Hepatocyte (in vitro differentiated cells): ENCODE measurements around the gene CILP2. TPM values are rescaled to one million over a fixed set of nuclear protein-coding genes. Genes with fewer than 3 reads are reported as not detected.

Experiments used
- DNase-seq: peaks from one replicate; pipeline ENCODE4 v3.0.0-alpha.2; 2016; ENCODE audit warnings: low spot score
- H2AFZ ChIP-seq: fragments of 200-600 bp; sonication (generic); 2 replicates; pipeline ENCODE4 v1.6.0; 2016; ENCODE audit warnings: antibody characterized with exemption, mild to moderate bottlenecking
- H3K27ac ChIP-seq: fragments of 200-600 bp; sonication (generic); 2 replicates; pipeline ENCODE4 v1.5.1; 2016; ENCODE audit warnings: mild to moderate bottlenecking
- H3K27me3 ChIP-seq: fragments of 200-600 bp; sonication (generic); 2 replicates; pipeline ENCODE4 v1.6.1; 2016
- H3K36me3 ChIP-seq: fragments of 200-600 bp; sonication (generic); replicated peaks from 2 replicates; pipeline ENCODE4 v1.5.1; 2016; ENCODE audit warnings: low read depth; ENCODE audit not compliant: insufficient read depth
- H3K4me1 ChIP-seq: fragments of 200-600 bp; sonication (generic); 2 replicates; pipeline ENCODE4 v1.5.1; 2016; ENCODE audit warnings: mild to moderate bottlenecking, moderate library complexity; ENCODE audit not compliant: insufficient read depth
- H3K4me2 ChIP-seq: fragments of 200-600 bp; sonication (generic); 2 replicates; pipeline ENCODE4 v1.6.0; 2016
- H3K4me3 ChIP-seq: fragments of 200-600 bp; sonication (generic); 2 replicates; pipeline ENCODE4 v1.5.1; 2016; ENCODE audit warnings: mild to moderate bottlenecking
- H3K79me2 ChIP-seq: fragments of 200-600 bp; sonication (generic); 2 replicates; pipeline ENCODE4 v1.6.0; 2017; ENCODE audit warnings: mild to moderate bottlenecking
- H3K9me2 ChIP-seq: fragments of 200-600 bp; sonication (generic); replicated peaks from 2 replicates; pipeline ENCODE4 v1.6.0; 2017; ENCODE audit warnings: mild to moderate bottlenecking; ENCODE audit not compliant: insufficient read depth
- H3K9me3 ChIP-seq: fragments of 200-600 bp; sonication (generic); 2 replicates; pipeline ENCODE4 v1.5.1; 2016; ENCODE audit warnings: low read depth, mild to moderate bottlenecking
- H4K20me1 ChIP-seq: fragments of 200-600 bp; sonication (generic); 2 replicates; pipeline ENCODE4 v1.6.0; 2016; ENCODE audit warnings: mild to moderate bottlenecking; ENCODE audit not compliant: insufficient read depth, poor library complexity, severe bottlenecking
- CTCF ChIP-seq: fragments of 200-600 bp; sonication (generic); IDR thresholded peaks from 2 replicates; pipeline ENCODE4 v1.5.1; 2016; ENCODE audit warnings: antibody characterized with exemption, mild to moderate bottlenecking; ENCODE audit not compliant: poor library complexity
- EZH2 ChIP-seq: fragments of 200-600 bp; sonication (generic); IDR thresholded peaks from 2 replicates; pipeline ENCODE4 v1.6.1; 2016; ENCODE audit warnings: antibody characterized with exemption, mild to moderate bottlenecking, borderline replicate concordance
- EZH2phosphoT487 ChIP-seq: fragments of 200-600 bp; sonication (generic); IDR thresholded peaks from one replicate; pipeline ENCODE4 v1.6.1; 2018; ENCODE audit warnings: antibody characterized with exemption, mild to moderate bottlenecking, low read depth, moderate library complexity; ENCODE audit not compliant: unreplicated experiment, severe bottlenecking
- WGBS: methylation state at CpG from one replicate; pipeline ENCODE4 v1.1.6; 2016; ENCODE audit warnings: low lambda C conversion rate; ENCODE audit errors: missing lambda C conversion rate; 5-methylcytosine and 5-hydroxymethylcytosine counted together
- polyA plus RNA-seq: library from polyadenylated mRNA; unstranded; fragments of >200 nt; fragmentation: Nextera tagmentation; extraction: Ambion mirVana; gene quantifications from 2 replicates; pipeline ENCODE4 v1.2.1, GENCODE V29; 2016
- total RNA-seq: library from RNA; depleted of rRNA; stranded (reverse); fragments of >200 nt; gene quantifications from 2 replicates; pipeline ENCODE4 v1.2.3, GENCODE V29; 2014

The CILP2 gene
- total and polyA plus RNA-seq, 2 experiments from 2014 or later: 5.7 to 16.5 TPM

GRCh38 chr19:19532806-19533701 lies 5.0 kb upstream of the CILP2 start:
- H3K79me2 ChIP-seq: no peaks in the 10 kb centered on the region
- no peak overlapping the region for H3K27ac ChIP-seq
- WGBS: 91% methylated on average over 8 of the region's 14 CpGs
- H3K36me3 ChIP-seq: no peaks in the 10 kb centered on the region
- no peak for TF ChIP-seq EZH2
- no peak for TF ChIP-seq CTCF
- no peak for TF ChIP-seq EZH2phosphoT487
- no peaks in the 10 kb centered on the region for H4K20me1 ChIP-seq
- H3K4me3 ChIP-seq: no peak overlapping the region
- no peaks in the 10 kb centered on the region for H3K27me3 ChIP-seq
- no peak overlapping the region for H2AFZ ChIP-seq
- peaks cover 12% of the 10 kb centered on the region for H3K4me1 ChIP-seq
- no peaks in the 10 kb centered on the region for H3K9me2 ChIP-seq
- H3K9me3 ChIP-seq: no peaks in the 10 kb centered on the region
- no peak overlapping the region for H3K4me2 ChIP-seq
- no peak for DNase-seq

GRCh38 chr19:19533841-19534240 lies 4.2 kb upstream of the CILP2 start:
- no peak for TF ChIP-seq EZH2phosphoT487
- no peak for TF ChIP-seq EZH2
- TF ChIP-seq CTCF: no peak
- DNase-seq: no peak
- Histone ChIP-seq H2AFZ (no peak overlapping the region), H3K9me2 (no peaks in the 10 kb centered on the region), H3K4me1 (peaks cover 20% of the 10 kb centered on the region), H3K4me3 (no peak overlapping the region), H3K4me2 (no peak overlapping the region), H3K79me2 (no peaks in the 10 kb centered on the region), H3K9me3 (no peaks in the 10 kb centered on the region), H4K20me1 (no peaks in the 10 kb centered on the region), H3K36me3 (no peaks in the 10 kb centered on the region), H3K27me3 (no peaks in the 10 kb centered on the region), H3K27ac (no peak overlapping the region)
- 81% methylated on average over 6 of the region's 6 CpGs for WGBS

GRCh38 chr19:19534556-19535265 lies 3.4 kb upstream of the CILP2 start:
- no peak for TF ChIP-seq CTCF
- no peak for TF ChIP-seq EZH2phosphoT487
- TF ChIP-seq EZH2: no peak
- H3K36me3 ChIP-seq: no peaks in the 10 kb centered on the region
- H3K9me3 ChIP-seq: no peaks in the 10 kb centered on the region
- H3K27me3 ChIP-seq: no peaks in the 10 kb centered on the region
- DNase-seq: no peak
- no peak overlapping the region for H3K4me3 ChIP-seq
- H3K79me2 ChIP-seq: no peaks in the 10 kb centered on the region
- H3K9me2 ChIP-seq: no peaks in the 10 kb centered on the region
- 75% methylated on average over 20 of the region's 27 CpGs for WGBS
- no peak overlapping the region for H2AFZ ChIP-seq
- peaks cover 22% of the 10 kb centered on the region for H3K4me1 ChIP-seq
- no peak overlapping the region for H3K27ac ChIP-seq
- no peak overlapping the region for H3K4me2 ChIP-seq
- no peaks in the 10 kb centered on the region for H4K20me1 ChIP-seq
